Stimulated activated naive CD8-positive, alpha-beta T cell treated with anti-CD3 and anti-CD28 coated beads, Interleukin-15, Interleukin-2, amounts not matched to agents 100 ng/mL and 50 ng/mL, for 24 hours (primary cell): ENCODE results near the gene ACOT8.
"Not testable (repeated sequence)": the region's sequence is repeated elsewhere in the genome, so short reads cannot be mapped to it uniquely, and the experiment has no call there.

Source experiments
- H3K27ac Mint-ChIP-seq: one replicate; pipeline ENCODE4 v1.8.0; 2021; ENCODE audit warnings: mild to moderate bottlenecking, mixed read lengths
- H3K27me3 Mint-ChIP-seq: one replicate; pipeline ENCODE4 v1.8.0; 2021; ENCODE audit warnings: mixed read lengths
- H3K36me3 Mint-ChIP-seq: one replicate; pipeline ENCODE4 v1.8.0; 2021; ENCODE audit warnings: low read depth, mixed read lengths
- H3K4me1 Mint-ChIP-seq: one replicate; pipeline ENCODE4 v1.8.0; 2021; ENCODE audit warnings: low read depth, mixed read lengths
- H3K4me3 Mint-ChIP-seq: one replicate; pipeline ENCODE4 v1.8.0; 2021; ENCODE audit warnings: mild to moderate bottlenecking, mixed read lengths
- H3K9me3 Mint-ChIP-seq: one replicate; pipeline ENCODE4 v1.8.0; 2021; ENCODE audit warnings: mixed read lengths

ACOT8 gene

GRCh38 chr20:45832619-45833018 is 24.6 kb downstream of the ACOT8 start:
- Mint-ChIP-seq H3K36me3 (no peaks in the 10 kb centered on the region), H3K9me3 (no peaks in the 10 kb centered on the region), H3K4me1 (peaks cover 16% of the 10 kb centered on the region), H3K27me3 (peaks cover 3% of the 10 kb centered on the region), H3K4me3 (peak overlapping the region; percentile 76), H3K27ac (no peak overlapping the region)

GRCh38 chr20:45829673-45830106 is 27.5 kb downstream of the ACOT8 start:
- not testable (repeated sequence) for H3K27ac Mint-ChIP-seq, H3K36me3 Mint-ChIP-seq, H3K4me3 Mint-ChIP-seq, H3K27me3 Mint-ChIP-seq, H3K9me3 Mint-ChIP-seq
- H3K4me1 Mint-ChIP-seq = peaks cover 13% of the 10 kb centered on the region

DNA sequence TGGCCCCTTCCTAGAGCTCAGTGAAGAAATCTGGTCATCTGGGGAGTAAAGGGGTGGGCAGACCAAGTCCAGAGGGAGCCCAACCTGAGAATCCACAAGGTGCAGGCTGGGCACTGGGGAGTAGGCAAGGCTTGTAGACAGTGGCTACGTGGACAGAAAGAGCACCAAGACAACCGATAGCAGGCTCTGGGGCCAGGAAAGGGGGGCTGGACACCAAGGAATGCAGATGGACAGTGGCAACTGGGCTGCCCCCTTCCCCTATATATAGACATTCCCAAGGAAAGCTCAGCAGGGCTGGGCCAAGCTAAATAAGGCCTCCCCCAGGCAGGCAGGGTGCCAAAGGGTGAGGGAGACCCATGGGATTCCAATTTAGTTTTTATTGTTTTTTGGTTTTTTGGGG is 28.6 kb downstream of the ACOT8 start:
- Mint-ChIP-seq H3K36me3 (no peaks in the 10 kb centered on the region), H3K4me1 (peaks cover 16% of the 10 kb centered on the region), H3K4me3 (no peak overlapping the region), H3K27ac (no peak overlapping the region), H3K27me3 (peaks cover 12% of the 10 kb centered on the region), H3K9me3 (no peaks in the 10 kb centered on the region)

DNA sequence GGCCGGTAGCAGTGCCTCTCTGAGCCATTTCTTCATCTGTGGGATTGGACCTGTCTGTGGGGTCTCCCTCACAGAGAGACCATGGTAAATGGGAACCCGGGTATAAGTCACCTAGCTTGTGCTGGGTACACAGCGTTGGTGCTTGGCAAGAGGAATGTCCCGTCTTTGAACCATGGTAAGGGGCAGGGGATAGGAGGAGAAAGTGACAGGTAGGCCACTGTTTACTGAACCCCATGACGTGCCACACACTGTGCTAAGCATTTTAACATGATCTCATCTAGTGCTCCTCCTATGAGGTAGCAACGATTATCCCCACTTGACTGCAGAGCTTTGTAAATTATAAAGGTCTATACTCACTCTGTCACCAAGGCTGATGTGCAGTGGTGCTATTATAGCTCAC is 29.5 kb downstream of the ACOT8 start:
- Mint-ChIP-seq H3K9me3 (no peaks in the 10 kb centered on the region), H3K27ac (no peak overlapping the region), H3K4me1 (peaks cover 11% of the 10 kb centered on the region), H3K4me3 (no peak overlapping the region), H3K36me3 (no peaks in the 10 kb centered on the region), H3K27me3 (peaks cover 21% of the 10 kb centered on the region)

DNA sequence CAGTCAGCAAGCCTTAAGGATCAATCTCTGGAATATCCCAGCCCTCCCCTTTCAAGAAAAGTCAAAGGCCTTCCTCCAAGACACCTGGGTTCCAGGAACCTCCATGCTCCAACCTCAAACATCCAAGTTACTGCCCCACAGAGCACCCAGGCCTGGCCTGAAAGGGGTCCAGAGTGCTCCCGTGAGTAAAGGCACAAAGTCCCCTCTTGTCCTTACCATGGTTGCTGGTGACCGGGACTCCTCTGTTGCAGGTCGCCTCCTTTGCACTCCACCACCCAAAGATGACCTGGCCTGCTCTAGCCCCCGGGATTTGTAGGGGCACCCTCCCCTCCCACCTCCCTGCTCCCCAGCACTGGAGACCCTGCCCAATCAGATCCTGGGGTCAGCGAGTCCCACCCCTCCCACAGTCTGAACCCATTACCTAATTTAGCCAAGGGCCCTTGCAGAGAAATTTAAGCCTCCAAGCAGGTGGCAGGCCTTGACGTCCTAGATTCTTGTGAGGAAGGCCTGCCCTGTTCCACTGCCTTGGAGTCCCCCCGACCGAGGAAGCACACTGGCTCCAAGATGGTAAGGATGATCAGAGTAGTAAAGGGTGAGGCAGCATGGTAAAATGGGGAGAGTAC is 30.1 kb downstream of the ACOT8 start, which contains the start of gene TNNC2:
Gene TNNC2 (minus strand): TSS at position 283 of the 623 bp plus-strand sequence. CDS start 64 bp downstream, at position 219.
- Mint-ChIP-seq H3K4me1 (peaks cover 11% of the 10 kb centered on the region), H3K9me3 (no peaks in the 10 kb centered on the region), H3K27me3 (peaks cover 27% of the 10 kb centered on the region), H3K27ac (no peak within 1 kb of the TSS), H3K4me3 (no peak within 1 kb of the TSS), H3K36me3 (no peaks in the 10 kb centered on the region)

- no peaks in the 10 kb centered on the region for H3K36me3 Mint-ChIP-seq
- no peaks in the 10 kb centered on the region for H3K9me3 Mint-ChIP-seq
- peaks cover 11% of the 10 kb centered on the region for H3K4me1 Mint-ChIP-seq
- H3K27me3 Mint-ChIP-seq = peaks cover 30% of the 10 kb centered on the region
- no peak overlapping the region for H3K4me3 Mint-ChIP-seq
- H3K27ac Mint-ChIP-seq = no peak overlapping the region
Measured at GRCh38 chr20:45826381-45827019, 30.7 kb downstream of the ACOT8 start.

DNA sequence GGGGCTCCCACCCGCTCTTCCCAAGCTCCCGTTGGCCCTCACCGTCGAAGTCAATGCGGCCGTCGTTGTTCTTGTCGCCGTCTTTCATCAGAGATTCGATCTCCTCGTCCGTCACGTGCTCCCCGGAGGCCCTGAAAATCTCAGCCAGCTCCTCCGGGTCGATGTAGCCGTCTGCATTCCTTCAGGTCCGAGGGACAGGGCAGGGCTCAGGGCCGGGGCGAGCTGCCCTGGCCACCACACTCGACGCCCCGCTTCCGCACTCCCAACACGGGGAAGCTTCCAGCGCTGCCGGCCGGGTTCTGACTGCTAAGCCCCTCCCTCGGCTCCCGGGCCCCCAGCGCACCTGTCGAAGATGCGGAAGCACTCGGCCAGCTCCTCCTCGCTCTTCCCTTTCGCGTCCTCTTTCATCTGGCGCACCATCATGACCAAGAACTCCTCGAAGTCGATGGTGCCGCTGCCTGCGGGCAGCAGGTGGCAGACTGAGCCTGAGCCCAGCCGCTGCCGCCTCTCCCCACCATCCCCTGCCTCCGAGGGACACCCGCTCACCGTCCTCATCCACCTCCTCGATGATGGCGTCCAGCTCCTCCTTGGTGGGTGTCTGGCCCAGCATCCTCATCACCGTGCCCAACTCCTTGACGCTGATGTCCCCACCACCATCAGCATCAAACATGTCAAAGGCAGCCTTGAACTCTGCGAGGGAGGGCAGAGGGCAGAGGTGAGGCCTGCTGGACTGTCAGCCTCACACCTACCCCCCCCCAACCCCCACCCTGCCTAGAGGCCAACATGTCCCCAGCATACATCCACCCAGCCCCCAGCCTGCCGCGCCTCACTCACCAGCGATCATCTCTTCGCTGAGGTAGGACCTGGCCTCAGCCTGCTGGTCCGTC is 33.0 kb downstream of the ACOT8 start:
- Mint-ChIP-seq H3K27me3 (peaks cover 31% of the 10 kb centered on the region), H3K4me1 (peaks cover 11% of the 10 kb centered on the region), H3K9me3 (no peaks in the 10 kb centered on the region), H3K36me3 (no peaks in the 10 kb centered on the region), H3K27ac (peak overlapping the region; percentile 66), H3K4me3 (peak overlapping the region; percentile 71)

DNA sequence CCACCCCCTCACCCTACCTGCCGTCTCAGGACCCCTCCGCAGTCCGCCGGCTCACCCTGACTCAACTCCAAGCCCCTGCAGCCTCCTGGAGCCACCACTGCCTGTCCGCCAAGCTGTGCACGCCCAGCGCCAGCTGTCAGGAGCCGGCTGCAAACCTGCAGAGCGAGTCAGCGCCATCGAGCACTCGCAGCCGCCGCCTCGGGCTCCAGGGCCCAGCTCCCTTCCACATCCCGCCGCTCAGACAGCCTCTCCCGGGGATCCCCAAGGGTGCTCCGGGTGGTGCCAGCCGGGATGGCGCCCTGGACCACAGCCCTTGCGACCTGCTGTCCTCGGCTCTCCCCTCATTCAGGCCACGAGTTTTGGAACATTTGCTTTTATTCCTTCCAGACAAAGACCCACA is 34.3 kb downstream of the ACOT8 start:
- H3K9me3 Mint-ChIP-seq = no peaks in the 10 kb centered on the region
- H3K4me3 Mint-ChIP-seq = no peak overlapping the region
- H3K27me3 Mint-ChIP-seq = peaks cover 31% of the 10 kb centered on the region
- H3K4me1 Mint-ChIP-seq = peaks cover 11% of the 10 kb centered on the region
- no peak overlapping the region for H3K27ac Mint-ChIP-seq
- H3K36me3 Mint-ChIP-seq = peaks cover under 1% of the 10 kb centered on the region

GRCh38 chr20:45821947-45822346 is 35.2 kb downstream of the ACOT8 start:
- Mint-ChIP-seq H3K4me1 (peaks cover 11% of the 10 kb centered on the region), H3K27me3 (peaks cover 31% of the 10 kb centered on the region), H3K9me3 (no peaks in the 10 kb centered on the region), H3K4me3 (no peak overlapping the region), H3K36me3 (peaks cover 5% of the 10 kb centered on the region), H3K27ac (no peak overlapping the region)

DNA sequence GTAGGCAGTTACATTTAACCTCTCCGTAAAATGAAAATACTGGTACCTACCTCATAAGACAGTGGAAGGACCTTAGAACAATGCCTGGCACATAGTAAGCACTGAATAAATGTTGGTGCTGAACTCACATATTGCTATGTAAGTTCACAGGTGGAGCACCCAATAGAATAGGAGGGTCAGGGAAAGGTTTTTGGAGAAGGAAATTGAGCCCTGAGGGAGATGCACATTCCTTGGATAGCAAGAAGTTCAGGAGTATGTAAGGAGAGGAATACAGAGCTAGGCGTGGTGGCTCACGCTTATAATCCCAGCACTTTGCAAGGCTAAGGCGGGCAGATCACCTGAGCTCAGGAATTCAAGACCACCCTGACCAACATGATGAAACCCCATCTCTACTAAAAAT is 37.7 kb downstream of the ACOT8 start:
- Mint-ChIP-seq H3K4me3 (no peak overlapping the region), H3K27ac (no peak overlapping the region), H3K27me3 (peaks cover 31% of the 10 kb centered on the region), H3K36me3 (peaks cover 18% of the 10 kb centered on the region), H3K9me3 (no peaks in the 10 kb centered on the region), H3K4me1 (peaks cover 14% of the 10 kb centered on the region)

GRCh38 chr20:45818239-45818638 is 39.0 kb downstream of the ACOT8 start:
- Mint-ChIP-seq H3K9me3 (no peaks in the 10 kb centered on the region), H3K4me1 (peaks cover 10% of the 10 kb centered on the region), H3K27ac (no peak overlapping the region), H3K27me3 (peaks cover 18% of the 10 kb centered on the region), H3K4me3 (no peak overlapping the region), H3K36me3 (peaks cover 27% of the 10 kb centered on the region)

DNA sequence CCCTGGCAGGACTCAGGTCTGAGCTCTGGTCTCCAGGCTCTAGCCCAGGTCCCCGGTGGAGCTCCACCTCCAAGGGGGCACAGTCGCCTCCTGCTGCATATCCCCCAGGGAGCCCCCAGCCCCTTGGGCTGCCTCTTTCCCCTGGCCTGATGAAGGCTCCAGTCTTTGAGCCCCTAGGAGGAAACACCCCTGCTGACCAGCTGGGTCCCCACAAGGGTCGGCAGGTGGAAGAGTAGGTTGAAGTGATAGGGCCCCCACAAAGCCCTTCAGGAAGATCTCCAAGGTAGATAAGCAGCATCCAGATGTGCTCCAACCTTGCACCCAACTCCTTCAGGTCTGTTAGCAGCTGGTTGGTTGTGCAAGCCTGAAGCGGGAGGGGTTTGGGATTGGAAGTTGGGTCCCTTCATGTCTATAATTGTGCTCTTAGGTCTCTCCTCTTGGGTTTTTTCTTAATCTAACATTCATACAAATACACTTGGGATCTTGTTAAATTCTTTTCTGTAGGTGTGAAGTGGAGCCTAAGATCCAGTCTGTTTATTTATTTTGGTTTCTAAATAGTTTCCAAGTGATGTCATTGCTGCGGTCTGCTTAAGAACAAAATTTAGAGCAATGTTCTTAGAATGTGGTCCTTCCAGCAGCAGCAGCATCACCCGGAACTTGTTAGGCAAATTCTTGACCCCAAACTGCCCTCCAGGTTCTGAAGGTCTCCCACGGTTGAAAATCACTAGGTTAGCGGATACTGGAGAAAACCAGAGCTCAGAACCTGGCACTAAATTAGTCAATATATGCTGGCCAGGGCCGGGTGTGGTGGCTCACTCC is 39.6 kb downstream of the ACOT8 start:
- H3K9me3 Mint-ChIP-seq = no peaks in the 10 kb centered on the region
- no peak overlapping the region for H3K27ac Mint-ChIP-seq
- no peak overlapping the region for H3K4me3 Mint-ChIP-seq
- H3K27me3 Mint-ChIP-seq = peaks cover 12% of the 10 kb centered on the region
- H3K4me1 Mint-ChIP-seq = peaks cover 15% of the 10 kb centered on the region
- H3K36me3 Mint-ChIP-seq = peaks cover 33% of the 10 kb centered on the region

DNA sequence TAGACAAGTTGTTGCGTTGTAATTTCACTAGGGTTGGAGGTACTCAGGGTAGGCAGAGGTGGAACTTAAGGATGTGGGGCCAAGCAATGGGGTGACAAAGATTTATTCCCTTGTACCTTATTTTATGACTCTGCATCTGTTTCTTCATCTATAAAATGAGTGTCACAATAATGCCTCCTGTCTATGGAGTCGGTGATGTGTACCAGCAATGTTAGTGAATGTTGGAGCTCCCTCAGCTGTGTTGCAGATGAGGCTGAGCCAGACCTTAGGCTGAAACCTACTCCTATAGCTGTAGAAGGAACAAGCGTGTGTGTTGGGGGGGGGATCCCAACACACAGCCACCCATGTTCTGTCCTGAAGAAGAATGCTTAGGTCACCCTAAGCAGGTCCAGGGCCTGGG is 40.2 kb downstream of the ACOT8 start:
- peaks cover 18% of the 10 kb centered on the region for H3K4me1 Mint-ChIP-seq
- H3K9me3 Mint-ChIP-seq = no peaks in the 10 kb centered on the region
- peak overlapping the region; percentile 16 for H3K27ac Mint-ChIP-seq
- peaks cover 34% of the 10 kb centered on the region for H3K36me3 Mint-ChIP-seq
- peaks cover 5% of the 10 kb centered on the region for H3K27me3 Mint-ChIP-seq
- no peak overlapping the region for H3K4me3 Mint-ChIP-seq

- H3K4me1 Mint-ChIP-seq = peaks cover 22% of the 10 kb centered on the region
- H3K36me3 Mint-ChIP-seq = peaks cover 51% of the 10 kb centered on the region
- H3K27ac Mint-ChIP-seq = no peak overlapping the region
- H3K4me3 Mint-ChIP-seq = no peak overlapping the region
- no peaks in the 10 kb centered on the region for H3K9me3 Mint-ChIP-seq
- H3K27me3 Mint-ChIP-seq = no peaks in the 10 kb centered on the region
Measured at GRCh38 chr20:45814314-45814713, 42.9 kb downstream of the ACOT8 start.
